NCI-H146 (cell line): ENCODE data around the gene GPR4.

Experiments
- DNase-seq: peaks from one replicate; lab custom pipeline; 2025; lab: John Stamatoyannopoulos, UW

GPR4 gene

GRCh38 chr19:45589768-45590167 is 12.2 kb downstream of the GPR4 start:
- DNase-seq: no peak

- DNase-seq: no peak
Observed at GRCh38 chr19:45587873-45588272, 14.1 kb downstream of the GPR4 start.

GRCh38 chr19:45585158-45585577 is 16.8 kb downstream of the GPR4 start:
- DNase-seq: no peak

GRCh38 chr19:45584332-45585157 is 17.5 kb downstream of the GPR4 start, which contains the start of gene OPA3:
TSS of gene OPA3 (minus strand) at chr19:45584802. CDS start at chr19:45584764, 38 bp downstream.
- DNase-seq: peak; percentile 100

GRCh38 chr19:45581576-45581975 is 20.4 kb downstream of the GPR4 start:
- DNase-seq: no peak

GRCh38 chr19:45578861-45579260 is 23.2 kb downstream of the GPR4 start:
- no peak for DNase-seq

GRCh38 chr19:45577111-45577905 is 24.7 kb downstream of the GPR4 start:
- DNase-seq: no peak

- DNase-seq: no peak
Observed at GRCh38 chr19:45576682-45577081, 25.3 kb downstream of the GPR4 start.

GRCh38 chr19:45575216-45575615 is 26.8 kb downstream of the GPR4 start:
- no peak for DNase-seq

GRCh38 chr19:45574526-45574925 is 27.5 kb downstream of the GPR4 start:
- no peak for DNase-seq

GRCh38 chr19:45571457-45572220 is 30.4 kb downstream of the GPR4 start:
- DNase-seq: no peak

GRCh38 chr19:45569619-45570421 is 32.2 kb downstream of the GPR4 start:
- peak; percentile 46 for DNase-seq

- DNase-seq: no peak
Observed at GRCh38 chr19:45568732-45569131, 33.3 kb downstream of the GPR4 start.

GRCh38 chr19:45567609-45568008 is 34.4 kb downstream of the GPR4 start:
- DNase-seq: no peak

- DNase-seq: no peak
Observed at GRCh38 chr19:45564131-45564780, 37.8 kb downstream of the GPR4 start.

GRCh38 chr19:45560686-45561085 is 41.3 kb downstream of the GPR4 start:
- no peak for DNase-seq

- DNase-seq: no peak
Observed at GRCh38 chr19:45560038-45560437, 42.0 kb downstream of the GPR4 start.

- peak; percentile 51 for DNase-seq
Observed at GRCh38 chr19:45558399-45558878, 43.6 kb downstream of the GPR4 start.

- DNase-seq: no peak
Observed at GRCh38 chr19:45556835-45557234, 45.2 kb downstream of the GPR4 start.

GRCh38 chr19:45554481-45554880 is 47.5 kb downstream of the GPR4 start:
- no peak for DNase-seq

GRCh38 chr19:45553464-45553863 is 48.5 kb downstream of the GPR4 start:
- DNase-seq: no peak
